IMR-90 (cell line): ENCODE data around the gene PDE4B. TPM values are rescaled to one million over a fixed set of nuclear protein-coding genes. Genes with fewer than 3 reads are reported as not detected.

Source experiments
- ATAC-seq: fragments of 200-7000 bp; cut with Tn5 transposase; 2 replicates; pipeline ENCODE4 v1.9.1; 2020; ENCODE audit warnings: low read depth, mild to moderate bottlenecking, moderate library complexity
- BruUV-seq: library from RNA; stranded (reverse); fragments of 400-500 nt; replicated peaks from 2 replicates; lab custom pipeline; 2021; lab: Mats Ljungman, UMichigan
- CTCF ChIA-PET: fragments of 300-600 bp; formaldehyde crosslinking; extraction: SDS; loops from one replicate; lab custom pipeline; 2021; ENCODE audit warnings: antibody characterized with exemption; lab: Yijun Ruan, JAX
- POLR2A ChIA-PET: fragments of 300-600 bp; sonication (Branson Sonifier 250); formaldehyde crosslinking; loops from one replicate; lab custom pipeline; 2022; ENCODE audit warnings: antibody characterized with exemption; ENCODE audit not compliant: unreplicated experiment; lab: Charles Lee
- DNase-seq: peaks from one replicate; pipeline ENCODE4 v3.0.0; 2013
- H2AFZ ChIP-seq: replicated peaks from 2 replicates; pipeline ENCODE3; 2013; ENCODE audit warnings: low read length, mild to moderate bottlenecking; ENCODE audit not compliant: poor library complexity
- H2AK5ac ChIP-seq: 2 replicates; pipeline ENCODE4 v1.6.1; 2013; ENCODE audit warnings: low read depth, low read length, inconsistent platforms
- H2AK9ac ChIP-seq: replicated peaks from 2 replicates; pipeline ENCODE3; 2013; ENCODE audit warnings: mild to moderate bottlenecking, low read depth, low read length, moderate library complexity; ENCODE audit not compliant: poor library complexity
- H2BK120ac ChIP-seq: 2 replicates; pipeline ENCODE4 v1.6.1; 2013; ENCODE audit warnings: low read depth, low read length, inconsistent platforms
- H2BK15ac ChIP-seq: 3 replicates; pipeline ENCODE4 v1.6.1; 2013; ENCODE audit warnings: low read depth, low read length, inconsistent platforms
- H2BK20ac ChIP-seq: 2 replicates; pipeline ENCODE4 v1.6.1; 2013; ENCODE audit warnings: low read depth, mild to moderate bottlenecking, inconsistent platforms, low read length, moderate library complexity
- H2BK5ac ChIP-seq: 2 replicates; pipeline ENCODE4 v1.6.1; 2013; ENCODE audit warnings: mild to moderate bottlenecking, low read depth, low read length, inconsistent platforms; ENCODE audit not compliant: poor library complexity, severe bottlenecking
- H3K14ac ChIP-seq: replicated peaks from 2 replicates; pipeline ENCODE4 v1.6.1; 2013; ENCODE audit warnings: low read depth, low read length, inconsistent platforms
- H3K18ac ChIP-seq: 2 replicates; pipeline ENCODE4 v1.6.1; 2013; ENCODE audit warnings: low read depth, low read length, control low read depth
- H3K23ac ChIP-seq: 2 replicates; pipeline ENCODE4 v1.6.1; 2013; ENCODE audit warnings: low read depth, low read length, inconsistent platforms
- H3K27ac ChIP-seq: 2 replicates; pipeline ENCODE4 v1.5.1; 2013; ENCODE audit warnings: mild to moderate bottlenecking, control low read depth, low read length; ENCODE audit not compliant: insufficient read depth
- H3K27me3 ChIP-seq: 2 replicates; pipeline ENCODE4 v1.6.1; 2013; ENCODE audit warnings: low read length; ENCODE audit not compliant: control insufficient read depth, insufficient read depth
- H3K36me3 ChIP-seq: 2 replicates; pipeline ENCODE4 v1.6.1; 2013; ENCODE audit warnings: low read length, mixed read lengths; ENCODE audit not compliant: control insufficient read depth, insufficient read depth
- H3K4ac ChIP-seq: 2 replicates; pipeline ENCODE4 v1.6.1; 2013; ENCODE audit warnings: low read depth, low read length, inconsistent platforms
- H3K4me1 ChIP-seq: 2 replicates; pipeline ENCODE4 v1.6.1; 2013; ENCODE audit warnings: low read length, mixed read lengths; ENCODE audit not compliant: control insufficient read depth, insufficient read depth
- H3K4me2 ChIP-seq: 2 replicates; pipeline ENCODE4 v1.6.1; 2013; ENCODE audit warnings: low read depth, mild to moderate bottlenecking, control low read depth, low read length, moderate library complexity
- H3K4me3 ChIP-seq: 2 replicates; pipeline ENCODE4 v1.5.1; 2013; ENCODE audit warnings: low read depth, mild to moderate bottlenecking, control low read depth, low read length, moderate library complexity; ENCODE audit not compliant: insufficient read depth
- H3K56ac ChIP-seq: 2 replicates; pipeline ENCODE4 v1.6.1; 2013; ENCODE audit warnings: low read length, inconsistent platforms; ENCODE audit not compliant: insufficient read depth; ENCODE audit errors: extremely low read depth
- H3K79me1 ChIP-seq, 2 experiments: 2 replicates each; pipeline ENCODE4 v1.6.1; 2013; ENCODE audit warnings: low read length in 2 of 2, inconsistent platforms in 1 of 2, low read depth in 1 of 2
- H3K9ac ChIP-seq: 2 replicates; pipeline ENCODE4 v1.6.1; 2013; ENCODE audit warnings: low read depth, low read length, control low read depth
- H3K9me1 ChIP-seq: 2 replicates; pipeline ENCODE4 v1.6.1; 2013; ENCODE audit warnings: low read length, inconsistent platforms; ENCODE audit not compliant: insufficient read depth
- H3K9me3 ChIP-seq: 2 replicates; pipeline ENCODE4 v1.6.1; 2013; ENCODE audit warnings: low read length; ENCODE audit not compliant: control insufficient read depth, insufficient read depth
- H4K20me1 ChIP-seq: 2 replicates; pipeline ENCODE4 v1.6.1; 2013; ENCODE audit warnings: low read length, inconsistent platforms; ENCODE audit not compliant: insufficient read depth
- H4K5ac ChIP-seq: 2 replicates; pipeline ENCODE4 v1.6.1; 2013; ENCODE audit warnings: mild to moderate bottlenecking, low read depth, low read length, control low read depth
- H4K8ac ChIP-seq, 2 experiments: 2 replicates each; pipeline ENCODE4 v1.6.1; 2013; ENCODE audit warnings: low read depth in 2 of 2, low read length in 2 of 2, control low read depth in 1 of 2, inconsistent platforms in 1 of 2
- H4K91ac ChIP-seq: 2 replicates; pipeline ENCODE4 v1.6.1; 2013; ENCODE audit warnings: low read depth, low read length, inconsistent platforms; ENCODE audit not compliant: insufficient read depth
- CHD1 ChIP-seq: IDR thresholded peaks from 2 replicates; pipeline ENCODE4 v1.6.1; 2012; ENCODE audit warnings: low read depth, low read length, improper control_type of control experiment
- FOS ChIP-seq: fragments of 150-350 bp; IDR thresholded peaks from 2 replicates; pipeline ENCODE4 v1.6.1; 2016; ENCODE audit warnings: low read depth, low read length
- MAFK ChIP-seq: IDR thresholded peaks from 2 replicates; pipeline ENCODE4 v1.6.1; 2012; ENCODE audit warnings: low read depth, low read length, improper control_type of control experiment
- MAZ ChIP-seq: IDR thresholded peaks from 2 replicates; pipeline ENCODE4 v1.6.1; 2012; ENCODE audit warnings: low read depth, mild to moderate bottlenecking, low read length, improper control_type of control experiment, moderate library complexity, borderline replicate concordance
- RAD21 ChIP-seq: IDR thresholded peaks from 2 replicates; pipeline ENCODE4 v1.6.1; 2012; ENCODE audit warnings: low read length, improper control_type of control experiment
- dilution Hi-C: fragments of 300-500 bp; cut with HindIII; formaldehyde crosslinking; loops from one replicate; pipeline ENCODE4 v1.14.3; 2018; ENCODE audit warnings: low sequenced_read_pairs; ENCODE audit not compliant: unreplicated experiment
- in situ Hi-C: fragments of 300-500 bp; cut with MboI; formaldehyde crosslinking; loops from 3 replicates; pipeline ENCODE4 v1.14.3; 2019; ENCODE audit warnings: low sequenced_read_pairs, inconsistent platforms, mixed read lengths
- intact Hi-C: fragments of 100-400 bp; cut with micrococcal nuclease; formaldehyde crosslinking; loops from 2 replicates; pipeline ENCODE4 v1.10.0; 2022
- polyA plus RNA-seq, 3 experiments: library from polyadenylated mRNA; depleted of rRNA; stranded (reverse); fragments of >200 nt; gene quantifications; 2 replicates each; pipeline ENCODE4 v1.2.3, GENCODE V29; 2012; ENCODE audit warnings: low replicate concordance in 1 of 3
- total RNA-seq: library from RNA; depleted of rRNA; stranded (reverse); fragments of >200 nt; gene quantifications from 2 replicates; pipeline ENCODE4 v1.2.3, GENCODE V29; 2012
- TF ChIP-seq, protein P1 (sequence below): fragments of 150-350 bp; IDR thresholded peaks from 2 replicates; pipeline ENCODE4 v1.6.1; 2016; ENCODE audit warnings: low read depth, mild to moderate bottlenecking, low read length, moderate library complexity, borderline replicate concordance

PDE4B gene
- total and polyA plus RNA-seq, 2 of the 4 experiments (the other 2 are of a cell fraction) = 5.8 to 21.3 TPM

DNA sequence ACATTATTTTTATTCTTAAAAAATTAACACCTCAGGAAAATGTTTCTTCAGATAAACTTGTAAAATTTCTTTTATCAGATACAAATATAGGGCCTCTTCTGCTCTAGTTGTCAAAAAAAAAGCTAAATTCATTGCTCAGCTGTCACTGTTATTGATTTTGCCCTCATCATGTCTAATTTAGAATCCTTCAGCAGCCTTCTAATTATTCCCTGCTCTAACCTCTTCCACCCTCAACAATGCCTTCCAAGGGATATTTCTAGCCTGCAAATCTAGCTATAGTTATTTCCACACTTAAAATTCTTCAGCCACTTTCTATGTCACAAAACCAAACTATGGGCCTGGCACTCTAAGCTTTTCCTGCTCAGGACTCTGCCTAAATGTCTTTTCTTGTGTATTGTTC lies 25.2 kb downstream of the PDE4B start:
- H3K18ac ChIP-seq = no peak overlapping the region
- H3K27me3 ChIP-seq = no peaks in the 10 kb centered on the region
- no peak overlapping the region for H2BK20ac ChIP-seq
- H2AFZ ChIP-seq = no peak overlapping the region
- H3K27ac ChIP-seq = no peak overlapping the region
- H3K4me1 ChIP-seq = 0 out of 2 replicates have a peak, but pooled peaks cover 1% of the 10 kb centered on the region
- no peaks in the 10 kb centered on the region for H3K9me1 ChIP-seq
- H3K9me3 ChIP-seq = no peaks in the 10 kb centered on the region
- POLR2A ChIA-PET = no interaction called here
- no peak overlapping the region for H2BK5ac ChIP-seq
- H3K4me3 ChIP-seq = no peak overlapping the region
- peaks cover 0 to 4% of the 10 kb centered on the region in 2 experiments; a peak in 1 of 4 replicates for H3K79me1 ChIP-seq
- no peak overlapping the region for H4K5ac ChIP-seq
- H4K20me1 ChIP-seq = no peaks in the 10 kb centered on the region
- no peak overlapping the region for H3K9ac ChIP-seq
- H2AK5ac ChIP-seq = no peak overlapping the region
- H2BK15ac ChIP-seq = no peak overlapping the region
- CTCF ChIA-PET = no interaction called here
- H2BK120ac ChIP-seq = no peak overlapping the region
- dilution Hi-C loops = no loop called here
- in situ Hi-C loops = loop anchor here (25.0 kb wide), 1 partner anchor 1119 kb away; no protein-coding TSS in a partner anchor
- H3K36me3 ChIP-seq = no peaks in the 10 kb centered on the region
- no peak overlapping the region for H3K14ac ChIP-seq
- DNase-seq (no peak), ATAC-seq (no peak)
- H3K23ac ChIP-seq = no peak overlapping the region
- BruUV-seq = no TSS peak
- H2AK9ac ChIP-seq = no peak overlapping the region
- H3K4ac ChIP-seq = no peak overlapping the region
- no peak overlapping the region for H4K8ac ChIP-seq
- intact Hi-C loops = no loop called here
- H4K91ac ChIP-seq = no peak overlapping the region
- no peak overlapping the region for H3K4me2 ChIP-seq
- no peak overlapping the region for H3K56ac ChIP-seq
- TF ChIP-seq FOS = no peak
- TF ChIP-seq RAD21 = no peak
- TF ChIP-seq CHD1 = no peak
- TF ChIP-seq, protein P1, sequence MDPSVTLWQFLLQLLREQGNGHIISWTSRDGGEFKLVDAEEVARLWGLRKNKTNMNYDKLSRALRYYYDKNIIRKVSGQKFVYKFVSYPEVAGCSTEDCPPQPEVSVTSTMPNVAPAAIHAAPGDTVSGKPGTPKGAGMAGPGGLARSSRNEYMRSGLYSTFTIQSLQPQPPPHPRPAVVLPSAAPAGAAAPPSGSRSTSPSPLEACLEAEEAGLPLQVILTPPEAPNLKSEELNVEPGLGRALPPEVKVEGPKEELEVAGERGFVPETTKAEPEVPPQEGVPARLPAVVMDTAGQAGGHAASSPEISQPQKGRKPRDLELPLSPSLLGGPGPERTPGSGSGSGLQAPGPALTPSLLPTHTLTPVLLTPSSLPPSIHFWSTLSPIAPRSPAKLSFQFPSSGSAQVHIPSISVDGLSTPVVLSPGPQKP = no peak
- TF ChIP-seq MAZ = no peak
- no peak for TF ChIP-seq MAFK
